RPMI7951 (cell line): ENCODE measurements around the gene RAB3GAP1. TPM values are rescaled to one million over a fixed set of nuclear protein-coding genes. Genes with fewer than 3 reads are reported as not detected.
"Not testable (repeated sequence)": the region's sequence is repeated elsewhere in the genome, so short reads cannot be mapped to it uniquely, and the experiment has no call there.

Source experiments
- DNase-seq: peaks from one replicate; pipeline ENCODE4 v3.0.0-alpha.2; 2012; ENCODE audit warnings: low read depth
- total RNA-seq: library from RNA; depleted of rRNA; stranded (reverse); fragments of >200 nt; shearing (Covaris generic); gene quantifications from 2 replicates; pipeline ENCODE4 v1.2.3, GENCODE V29; 2014

RAB3GAP1 gene
- total RNA-seq, 1 experiment from 2014 or later, result 39.2 TPM

DNA sequence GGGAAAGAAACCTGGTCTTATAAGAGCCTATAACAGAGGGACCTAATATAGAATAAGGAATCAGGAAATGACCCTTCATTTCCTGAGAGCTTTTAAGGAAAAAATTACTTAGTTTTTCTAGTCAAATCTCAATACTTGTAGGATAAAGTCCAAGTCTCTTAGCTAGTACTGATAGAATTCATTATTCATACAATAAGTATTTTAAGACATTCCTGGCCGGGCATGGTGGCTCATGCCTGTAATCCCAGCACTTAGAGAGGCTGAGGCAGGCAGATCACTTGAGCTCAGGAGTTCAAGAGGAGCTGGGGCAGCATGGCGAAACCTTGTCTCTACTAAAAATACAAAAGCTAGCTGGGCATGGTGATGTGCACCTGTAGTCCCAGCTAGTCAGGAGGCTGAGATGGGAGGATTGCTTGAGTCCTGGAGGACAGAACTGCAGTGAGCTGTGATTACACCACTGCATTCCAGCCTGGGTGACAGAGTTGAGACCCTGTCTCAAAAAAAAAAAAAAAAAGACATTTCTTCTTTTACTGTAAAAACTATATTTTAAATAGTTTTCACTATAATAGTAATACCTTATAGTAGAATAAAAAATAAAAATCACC is 3.2 kb downstream of the RAB3GAP1 start:
- DNase-seq, result no peak

DNA sequence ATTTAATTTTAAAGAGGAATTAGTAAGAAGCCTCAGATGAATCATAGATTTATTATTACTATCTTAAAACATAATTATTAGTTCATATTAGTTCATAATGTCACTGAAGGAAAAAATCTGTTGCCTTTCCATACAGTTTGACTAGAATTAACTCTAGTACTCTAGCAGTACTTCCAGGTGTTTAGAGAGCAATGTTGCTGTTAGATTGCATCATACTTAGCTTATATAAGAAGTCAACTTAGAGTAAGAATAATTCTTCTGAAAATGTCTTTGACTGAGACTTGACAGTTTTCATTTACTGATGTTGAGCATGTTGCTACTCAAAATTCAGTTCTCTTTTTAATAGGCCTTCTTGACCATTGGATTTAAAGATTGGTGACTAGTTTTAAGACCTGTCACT is 4.7 kb downstream of the RAB3GAP1 start:
- DNase-seq, result no peak

DNA sequence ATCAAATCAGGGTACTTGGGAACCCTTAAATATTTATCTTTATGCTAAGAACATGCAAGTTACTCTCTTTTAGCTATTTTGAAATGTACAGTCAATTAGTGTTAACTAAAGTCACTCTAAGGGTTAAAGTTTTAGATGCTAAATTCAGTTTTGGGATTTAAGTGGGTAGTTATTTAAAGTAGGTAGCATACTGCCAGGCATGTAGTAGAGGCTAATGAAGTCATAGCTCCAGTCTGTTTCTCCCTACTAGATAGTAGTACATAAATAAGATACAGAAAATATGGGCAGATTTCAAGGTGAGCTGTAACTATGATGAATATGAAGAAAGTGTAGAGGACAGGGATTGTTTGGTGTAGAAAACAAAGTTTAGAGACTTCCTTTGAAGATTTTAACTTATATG is 7.5 kb downstream of the RAB3GAP1 start:
- DNase-seq, result no peak

DNA sequence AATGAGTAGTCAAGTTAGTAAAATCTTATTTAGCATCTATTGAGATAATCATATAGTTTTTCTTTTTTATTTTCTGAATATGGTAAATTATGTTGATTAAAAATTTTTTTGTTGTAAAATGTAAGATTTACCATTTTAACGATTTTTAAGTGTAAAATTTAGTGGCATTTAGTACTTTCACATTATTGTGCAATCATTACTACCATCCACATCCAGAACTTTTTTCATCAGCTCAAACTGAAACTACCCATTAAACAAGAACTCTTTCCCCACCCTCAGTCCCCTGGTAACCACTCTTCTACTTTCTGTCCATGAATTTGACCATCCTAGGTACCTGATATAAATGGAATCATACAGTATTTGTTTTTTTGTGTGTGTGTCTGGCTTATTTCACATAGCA is 11.1 kb downstream of the RAB3GAP1 start:
- no peak for DNase-seq

DNA sequence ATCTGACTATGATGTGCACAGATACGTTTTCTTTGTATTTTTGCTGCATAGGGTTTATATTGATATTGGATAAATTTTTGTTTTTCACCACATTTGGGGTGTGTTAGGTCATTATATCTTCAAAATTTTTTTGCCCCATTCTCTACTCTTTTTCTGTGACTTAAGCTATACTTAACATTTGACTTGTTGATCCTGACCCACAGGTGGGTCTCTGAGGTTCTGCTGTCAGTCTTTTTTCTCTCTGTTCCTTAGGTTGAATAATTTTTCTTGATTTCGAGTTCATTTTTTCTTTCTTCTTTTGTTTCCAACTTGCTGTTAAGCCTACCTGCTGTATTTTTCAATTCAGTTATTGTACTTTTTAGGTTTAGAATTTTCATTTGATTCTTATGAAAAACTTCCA is 12.1 kb downstream of the RAB3GAP1 start:
- no peak for DNase-seq

DNA sequence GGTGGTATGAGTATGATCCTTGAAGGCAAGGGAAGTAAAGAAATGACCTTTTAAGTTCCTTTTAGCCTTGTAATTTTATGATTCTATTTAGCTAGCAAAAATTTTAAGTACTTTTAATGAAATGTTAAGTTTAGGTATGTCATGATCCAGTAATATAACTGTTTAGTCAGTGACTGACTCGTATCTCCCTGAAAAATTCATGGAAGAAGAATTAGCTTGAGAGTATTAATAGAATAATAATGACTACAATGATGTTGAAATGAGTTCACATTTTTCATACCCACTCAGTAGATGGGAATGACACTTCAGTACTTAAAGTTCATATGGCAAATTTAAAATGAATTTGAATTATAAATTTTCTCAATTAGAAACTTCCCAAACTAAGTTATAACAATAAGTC is 14.6 kb downstream of the RAB3GAP1 start:
- no peak for DNase-seq

DNA sequence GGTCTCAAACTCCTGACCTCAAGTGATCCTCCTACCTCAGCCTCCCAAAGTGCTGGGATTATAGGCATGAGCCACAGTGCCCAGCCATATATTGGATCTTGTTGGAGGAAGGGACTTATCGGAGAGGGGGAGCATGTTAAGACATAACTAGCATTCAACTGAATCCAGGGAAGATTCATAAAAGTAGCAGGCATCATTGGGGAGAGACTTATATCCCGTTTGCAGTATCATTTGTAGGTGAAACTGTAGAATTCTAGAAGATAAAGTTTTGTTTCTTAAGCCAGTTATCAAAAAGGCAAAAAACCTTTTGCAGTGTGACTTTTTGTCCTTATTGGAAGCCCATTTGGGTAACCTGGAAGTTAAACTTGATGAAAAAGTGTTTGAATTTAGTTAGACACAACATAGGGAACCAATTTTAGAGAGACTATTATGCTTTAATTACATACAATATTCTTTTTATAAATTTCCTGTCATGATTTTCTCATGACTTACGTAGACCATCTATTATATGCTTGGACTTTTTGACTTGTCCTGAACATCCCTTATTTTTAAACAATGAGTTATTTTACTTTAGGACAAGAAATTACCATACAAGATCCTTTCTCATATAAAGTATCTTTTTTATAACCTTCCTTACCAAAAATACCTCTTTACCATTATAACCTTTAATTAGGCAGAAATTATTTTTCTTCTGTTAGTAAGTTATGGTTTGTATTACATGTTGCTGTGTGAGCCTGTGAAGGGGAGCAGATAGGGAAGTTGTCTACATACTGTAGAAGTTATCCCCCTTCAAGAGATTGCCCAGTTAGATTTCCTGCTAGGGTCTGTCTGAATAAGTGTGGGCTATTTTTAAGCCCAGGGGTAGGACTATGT is 20.3 kb downstream of the RAB3GAP1 start:
- DNase-seq, result peak; percentile 29

DNA sequence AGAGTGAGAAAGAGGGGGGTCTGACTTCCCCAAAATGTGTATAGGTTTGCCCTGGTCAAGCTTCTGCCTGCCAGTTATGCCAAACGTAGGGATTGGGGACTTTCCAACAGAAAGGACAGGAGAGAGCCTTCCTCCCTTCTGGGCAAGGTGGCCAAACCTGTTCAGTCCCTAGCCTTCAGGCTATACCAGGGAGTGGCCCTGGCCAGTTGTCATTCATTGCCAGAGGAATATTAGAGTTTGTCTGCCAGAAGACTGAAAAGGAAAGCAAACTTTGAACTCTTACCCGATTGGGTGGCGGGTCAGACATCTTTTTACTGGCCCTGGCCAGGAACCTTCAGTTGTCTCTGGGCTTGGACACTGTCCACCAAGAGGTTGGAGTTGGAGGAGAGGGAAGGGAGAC is 22.1 kb downstream of the RAB3GAP1 start:
- DNase-seq, result no peak

DNA sequence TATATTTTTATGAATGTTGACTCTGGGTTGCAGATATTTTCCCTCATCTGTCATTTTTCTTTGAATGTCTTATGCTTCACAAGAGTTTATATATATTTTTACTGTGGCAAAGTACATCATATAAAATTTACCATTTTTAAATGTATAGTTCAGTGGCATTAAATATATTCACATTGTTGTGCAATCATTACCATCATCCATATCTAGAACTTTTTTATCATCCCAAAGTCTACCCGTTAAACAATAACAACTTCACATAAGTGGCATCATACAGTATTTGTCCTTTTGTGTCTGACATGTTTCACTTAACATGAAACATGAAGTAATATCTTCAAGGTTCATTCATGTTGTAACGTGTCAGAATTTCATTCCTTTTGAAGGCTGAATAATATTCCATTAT is 24.5 kb downstream of the RAB3GAP1 start:
- no peak for DNase-seq

DNA sequence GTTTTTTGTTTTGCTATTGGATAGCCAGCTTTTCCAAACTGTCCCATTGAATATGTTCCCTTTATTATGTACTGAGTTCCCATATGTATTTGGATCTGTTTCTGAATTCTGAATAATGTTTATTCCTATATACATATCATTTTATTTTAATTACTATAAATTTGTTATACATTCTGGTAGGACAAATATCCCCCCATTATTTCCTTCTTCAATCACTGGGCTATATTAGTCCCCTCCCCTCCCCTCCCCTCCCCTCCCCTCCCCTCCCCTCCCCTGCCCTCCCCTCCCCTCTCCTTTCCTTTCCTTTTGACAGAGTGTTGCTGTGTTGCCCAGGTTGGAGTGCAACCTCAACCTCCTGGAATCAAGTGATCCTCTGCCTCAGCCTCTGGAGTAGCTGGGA is 26.3 kb downstream of the RAB3GAP1 start:
- DNase-seq, result no peak

DNA sequence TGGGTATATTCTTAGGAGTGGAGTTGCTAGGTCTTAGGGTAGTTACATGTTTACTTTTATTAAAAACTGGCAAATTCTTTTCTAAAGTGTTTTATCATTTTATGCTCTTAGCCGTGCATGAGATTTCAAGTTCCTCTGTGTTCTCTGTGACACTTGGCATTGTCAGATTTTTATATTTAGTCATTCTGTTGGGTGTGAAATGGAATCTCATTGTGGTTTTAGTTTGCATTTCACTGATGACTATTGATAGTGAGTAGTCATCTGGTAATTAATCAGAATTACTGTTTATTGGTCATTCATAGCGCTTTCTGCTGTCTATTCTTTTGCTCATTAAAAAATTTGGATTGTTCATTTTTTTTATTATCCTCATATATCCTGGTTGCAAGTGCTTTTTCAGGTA is 34.1 kb downstream of the RAB3GAP1 start:
- DNase-seq, result no peak

DNA sequence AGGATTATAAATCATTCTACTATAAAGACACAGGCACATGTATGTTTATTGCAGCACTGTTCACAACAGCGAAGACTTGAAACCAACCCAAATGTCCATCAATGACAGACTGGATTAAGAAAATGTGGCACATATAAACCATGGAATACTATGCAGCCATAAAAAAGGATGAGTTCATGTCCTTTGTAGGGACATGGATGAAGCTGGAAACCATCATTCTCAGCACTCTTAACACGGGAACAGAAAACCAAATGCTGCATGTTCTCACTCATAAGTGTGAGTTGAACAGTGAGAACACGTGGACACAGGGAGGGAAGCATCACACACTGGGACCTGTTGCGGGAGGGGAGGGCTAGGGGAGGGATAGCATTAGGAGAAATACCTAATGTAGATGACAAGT is 37.5 kb downstream of the RAB3GAP1 start:
- DNase-seq, result not testable (repeated sequence)

DNA sequence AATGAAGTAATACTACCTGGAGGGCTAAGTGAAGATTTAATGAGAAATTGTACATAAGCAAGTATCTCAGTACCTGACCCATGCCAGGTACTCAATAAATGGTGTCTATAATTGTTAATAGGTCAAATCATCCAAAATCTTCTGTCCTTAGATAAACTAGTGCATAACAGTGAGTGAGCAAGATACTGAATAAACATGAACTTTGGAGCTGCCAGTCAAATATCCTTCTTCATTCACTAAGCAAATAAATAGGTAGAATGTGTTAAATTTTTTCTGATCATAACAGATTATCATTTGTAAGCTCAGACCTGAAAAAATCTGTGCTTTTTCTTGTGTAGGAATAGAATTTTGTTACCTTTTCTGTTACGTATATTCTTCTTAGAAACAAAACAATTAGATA is 39.6 kb downstream of the RAB3GAP1 start:
- DNase-seq, result no peak

DNA sequence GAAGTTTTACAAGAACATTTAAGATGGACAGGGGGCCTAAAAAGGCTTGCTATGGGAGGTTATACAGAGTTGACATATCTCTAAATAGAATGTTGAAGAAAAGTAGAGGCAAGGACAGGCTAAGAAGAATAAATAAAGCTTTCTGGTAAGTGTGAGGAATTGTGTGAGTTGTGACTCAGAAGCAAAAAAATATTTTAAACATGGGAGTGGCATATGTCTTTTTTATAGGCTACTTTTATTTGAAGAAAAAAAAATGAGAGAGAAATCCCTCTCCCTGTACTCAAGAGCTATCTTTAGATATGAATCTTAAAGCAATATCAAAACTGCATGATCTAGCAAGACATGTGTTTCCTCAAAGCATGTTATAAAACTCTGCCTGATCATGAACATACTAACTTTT is 41.1 kb downstream of the RAB3GAP1 start:
- no peak for DNase-seq

DNA sequence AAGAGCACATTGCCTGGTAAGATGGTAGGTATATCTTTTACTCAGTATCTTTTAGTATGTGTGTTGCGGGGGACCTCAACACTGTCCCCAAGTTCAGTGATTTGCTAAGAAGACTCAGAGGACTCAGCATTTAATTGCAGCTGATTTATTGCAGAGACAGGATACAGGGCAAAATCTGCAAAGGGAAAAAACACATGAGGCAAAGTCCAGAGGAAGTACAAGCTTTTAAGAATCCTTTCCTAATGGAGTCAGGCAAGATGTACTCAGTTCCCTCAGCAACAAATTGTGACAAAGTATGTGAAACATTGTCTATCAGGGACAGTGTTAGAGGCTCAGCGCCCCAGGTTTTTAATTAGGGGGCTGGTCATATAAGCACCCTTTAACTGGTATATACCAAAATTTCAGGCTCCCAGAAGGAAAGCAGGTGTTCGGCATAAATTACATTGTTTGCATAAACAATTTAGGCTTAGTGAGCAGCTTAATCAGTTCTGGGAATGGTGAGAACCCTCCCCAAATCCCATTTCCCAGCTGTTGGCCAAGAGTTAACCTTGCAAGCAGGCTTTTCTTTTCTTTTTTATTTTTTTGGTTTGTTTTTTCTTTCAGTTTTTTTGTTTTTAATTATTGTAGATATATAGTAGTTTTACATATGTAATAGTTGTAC is 41.7 kb downstream of the RAB3GAP1 start:
- DNase-seq, result no peak

DNA sequence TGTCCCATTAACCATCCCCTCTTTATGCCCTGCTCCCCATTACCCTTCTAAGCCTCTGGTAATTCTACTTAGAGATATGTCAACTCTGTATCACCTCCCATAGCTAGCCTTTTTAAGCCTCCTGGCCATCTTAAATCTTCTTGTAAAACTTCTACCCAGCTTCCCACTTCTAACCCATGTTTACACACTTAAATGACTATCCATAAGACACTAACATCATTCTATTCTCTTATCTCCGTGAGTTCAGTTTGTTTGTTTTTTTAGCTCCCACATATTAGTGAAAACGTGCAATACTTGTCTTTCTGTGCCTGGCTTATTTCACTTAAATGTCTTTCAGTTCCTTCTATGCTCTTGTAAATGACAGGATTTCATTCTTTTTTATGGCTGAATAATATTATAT is 42.4 kb downstream of the RAB3GAP1 start:
- DNase-seq, result no peak

DNA sequence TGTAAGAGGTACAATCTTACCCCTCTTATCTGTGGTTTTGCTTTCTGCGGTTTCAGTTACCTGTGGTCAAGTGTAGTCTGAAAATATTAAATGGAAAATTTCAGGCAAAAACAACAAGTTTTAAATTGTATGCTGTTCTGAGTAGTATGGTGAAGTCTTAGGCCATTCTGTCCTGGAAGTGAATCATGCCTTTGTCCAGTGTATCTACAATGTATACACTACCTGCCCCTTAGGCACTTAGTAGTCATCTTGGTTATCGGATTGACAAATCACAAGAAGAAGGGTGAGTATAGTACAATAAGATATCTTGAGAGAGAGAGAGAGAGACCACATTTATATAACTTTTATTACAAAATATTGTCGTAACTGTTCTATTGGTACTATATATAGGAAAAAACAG is 43.5 kb downstream of the RAB3GAP1 start:
- DNase-seq, result no peak

DNA sequence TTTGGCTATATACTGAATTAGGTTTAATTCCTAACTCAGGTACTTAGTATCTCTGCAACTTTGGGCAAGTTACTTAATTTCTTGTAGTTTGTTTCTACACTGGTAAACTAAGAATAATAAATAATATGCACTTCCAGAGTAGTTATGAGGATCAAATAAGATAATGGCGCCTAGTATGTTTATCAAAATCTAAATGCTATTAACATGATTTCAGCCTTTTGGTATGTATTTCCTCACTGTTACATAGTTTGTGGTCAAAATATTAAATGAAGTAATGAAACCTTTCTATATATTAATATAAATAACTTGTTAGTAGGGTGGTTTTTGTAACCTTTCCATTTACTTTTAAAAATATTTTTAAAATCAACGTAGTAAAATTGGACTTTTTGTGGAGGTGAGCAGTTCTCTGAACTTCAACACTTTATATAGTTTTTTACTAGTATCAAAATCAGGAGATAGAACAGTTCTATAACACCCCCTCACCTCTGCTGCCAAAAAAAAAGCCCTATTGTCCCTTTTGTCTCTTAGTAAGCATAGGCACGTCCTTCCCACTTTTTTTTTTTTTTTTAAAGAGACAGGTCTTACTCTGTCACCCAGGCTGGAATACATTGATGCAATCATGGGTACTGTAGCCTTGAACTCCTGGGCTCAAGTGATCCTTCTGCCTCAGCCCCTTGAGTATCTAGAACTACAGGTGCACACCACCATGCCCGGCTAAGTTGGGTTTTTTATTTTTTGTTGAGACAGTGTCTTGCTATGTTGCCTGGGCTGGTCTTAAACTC is 44.8 kb downstream of the RAB3GAP1 start:
- no peak for DNase-seq

DNA sequence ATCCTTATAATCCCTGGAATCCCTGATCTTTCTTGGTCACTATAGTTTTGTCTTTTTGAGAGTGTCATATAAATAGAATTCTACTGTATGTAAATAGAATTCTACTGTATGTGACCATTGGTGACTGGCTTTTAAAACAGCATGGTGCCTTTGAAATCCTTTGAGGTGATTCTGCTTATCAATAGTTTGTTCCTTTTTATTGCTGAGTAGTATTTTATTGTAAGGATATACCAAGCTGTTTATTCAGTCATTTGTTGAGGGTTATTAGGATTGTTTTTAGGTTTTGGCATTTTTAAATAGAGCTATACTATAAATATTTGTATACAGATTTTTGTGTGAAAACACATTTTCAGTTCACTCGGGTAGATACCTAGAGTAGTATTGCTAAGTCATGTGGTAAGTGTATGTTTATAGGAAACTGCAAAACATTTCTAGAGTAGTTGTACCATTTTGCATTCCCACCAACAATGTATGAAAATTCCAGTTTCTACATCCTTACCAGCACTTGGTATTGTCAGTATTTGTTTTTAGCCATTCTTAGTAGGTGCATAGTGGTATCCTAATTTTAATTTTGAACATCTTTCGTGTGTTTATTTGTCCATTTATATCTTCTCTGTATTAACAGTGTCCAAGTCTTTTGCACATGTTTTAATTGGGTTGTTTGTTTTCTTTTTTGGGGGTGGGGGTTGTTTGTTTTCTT is 45.6 kb downstream of the RAB3GAP1 start:
- DNase-seq, result no peak

DNA sequence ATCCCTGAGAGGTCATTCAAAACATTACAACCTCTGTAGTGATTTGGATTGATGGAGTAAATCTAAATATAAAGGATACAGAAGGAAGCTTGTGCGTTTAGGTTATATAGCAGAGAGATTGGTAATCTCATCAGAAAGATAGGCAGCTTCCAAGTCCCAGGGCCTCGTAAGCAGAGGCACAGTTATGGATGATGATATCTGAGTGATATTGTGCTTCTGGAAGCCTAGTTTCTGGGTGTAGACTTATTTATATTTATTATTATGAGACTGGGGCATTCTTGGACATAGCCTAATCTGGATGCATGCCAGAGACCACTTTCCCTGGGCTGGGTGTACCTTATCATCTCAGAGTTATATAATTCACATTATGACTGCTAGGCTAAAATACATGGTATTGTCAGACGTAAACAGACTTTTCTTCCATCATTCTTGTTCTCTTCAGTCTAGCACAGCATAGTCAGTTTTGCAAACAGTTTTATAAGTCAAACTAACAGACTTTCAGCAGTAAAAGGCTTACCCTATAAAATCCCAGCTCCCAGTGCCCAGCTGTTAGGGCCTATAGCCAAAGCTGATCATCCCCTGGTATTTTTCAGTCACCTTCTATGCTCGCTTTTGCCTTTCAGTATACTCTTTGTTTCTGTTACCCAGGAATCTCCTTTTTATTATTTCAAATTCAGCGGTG is 47.9 kb downstream of the RAB3GAP1 start:
- no peak for DNase-seq

DNA sequence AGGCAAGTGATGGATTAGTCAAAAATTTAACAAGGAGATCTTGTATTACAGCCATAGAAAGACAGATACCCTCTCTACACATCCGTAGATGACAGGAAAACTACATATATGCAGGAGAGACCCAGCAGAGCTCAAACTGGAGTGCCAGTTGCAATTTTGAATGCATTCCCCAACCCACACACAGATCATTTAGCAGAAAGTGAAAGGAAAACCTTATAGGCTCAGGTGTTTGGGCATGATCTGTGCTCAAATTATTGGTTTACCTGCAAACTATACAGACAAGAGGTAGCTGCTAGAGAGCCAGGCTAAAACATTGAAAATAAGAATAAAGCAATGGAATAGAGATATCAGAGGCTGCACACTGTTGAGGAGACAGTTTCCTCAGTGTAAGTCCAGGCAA is 51.8 kb downstream of the RAB3GAP1 start:
- DNase-seq, result no peak
